PFSK-1 (cell line): ENCODE data around the gene CHERP.

Source experiments
- SIN3A ChIP-seq: IDR thresholded peaks from 2 replicates; pipeline ENCODE4 v1.6.1; 2012; ENCODE audit warnings: mild to moderate bottlenecking, low read length, moderate library complexity, borderline replicate concordance; ENCODE audit not compliant: insufficient read depth
- TF ChIP-seq, protein P1 (sequence below), 2 experiments: IDR thresholded peaks; 2 replicates each; pipeline versions ENCODE4 v1.6.1 to v1.8.0; 2011 to 2012; ENCODE audit warnings: low read depth in 2 of 2, low read length in 2 of 2, control low read depth in 1 of 2, inconsistent platforms in 1 of 2, mild to moderate bottlenecking in 1 of 2, moderate library complexity in 1 of 2; ENCODE audit not compliant: insufficient read depth in 1 of 2

DNA sequence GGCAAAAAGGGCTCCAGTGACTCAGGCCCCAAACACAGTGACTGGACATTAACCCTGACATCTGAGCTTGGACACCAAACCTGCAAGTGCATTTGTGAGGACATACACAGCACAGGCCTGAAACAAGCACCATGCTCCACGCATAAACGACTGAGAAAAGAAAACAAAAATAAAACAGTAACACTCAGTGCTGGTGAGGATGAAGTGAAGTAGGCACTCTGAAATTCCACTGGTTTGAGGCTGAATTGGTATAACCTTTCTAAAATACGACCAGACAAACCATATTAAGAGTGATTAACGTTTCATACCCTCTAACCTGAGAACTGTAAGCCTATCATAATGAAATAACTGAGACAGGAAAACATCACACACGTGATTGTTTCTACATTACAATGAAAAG is 24.5 kb upstream of the CHERP start:
- TF ChIP-seq, protein P1, sequence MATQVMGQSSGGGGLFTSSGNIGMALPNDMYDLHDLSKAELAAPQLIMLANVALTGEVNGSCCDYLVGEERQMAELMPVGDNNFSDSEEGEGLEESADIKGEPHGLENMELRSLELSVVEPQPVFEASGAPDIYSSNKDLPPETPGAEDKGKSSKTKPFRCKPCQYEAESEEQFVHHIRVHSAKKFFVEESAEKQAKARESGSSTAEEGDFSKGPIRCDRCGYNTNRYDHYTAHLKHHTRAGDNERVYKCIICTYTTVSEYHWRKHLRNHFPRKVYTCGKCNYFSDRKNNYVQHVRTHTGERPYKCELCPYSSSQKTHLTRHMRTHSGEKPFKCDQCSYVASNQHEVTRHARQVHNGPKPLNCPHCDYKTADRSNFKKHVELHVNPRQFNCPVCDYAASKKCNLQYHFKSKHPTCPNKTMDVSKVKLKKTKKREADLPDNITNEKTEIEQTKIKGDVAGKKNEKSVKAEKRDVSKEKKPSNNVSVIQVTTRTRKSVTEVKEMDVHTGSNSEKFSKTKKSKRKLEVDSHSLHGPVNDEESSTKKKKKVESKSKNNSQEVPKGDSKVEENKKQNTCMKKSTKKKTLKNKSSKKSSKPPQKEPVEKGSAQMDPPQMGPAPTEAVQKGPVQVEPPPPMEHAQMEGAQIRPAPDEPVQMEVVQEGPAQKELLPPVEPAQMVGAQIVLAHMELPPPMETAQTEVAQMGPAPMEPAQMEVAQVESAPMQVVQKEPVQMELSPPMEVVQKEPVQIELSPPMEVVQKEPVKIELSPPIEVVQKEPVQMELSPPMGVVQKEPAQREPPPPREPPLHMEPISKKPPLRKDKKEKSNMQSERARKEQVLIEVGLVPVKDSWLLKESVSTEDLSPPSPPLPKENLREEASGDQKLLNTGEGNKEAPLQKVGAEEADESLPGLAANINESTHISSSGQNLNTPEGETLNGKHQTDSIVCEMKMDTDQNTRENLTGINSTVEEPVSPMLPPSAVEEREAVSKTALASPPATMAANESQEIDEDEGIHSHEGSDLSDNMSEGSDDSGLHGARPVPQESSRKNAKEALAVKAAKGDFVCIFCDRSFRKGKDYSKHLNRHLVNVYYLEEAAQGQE (IDR thresholded peaks at IDR 0.05; ENCODE audit: insufficient read depth in 1 of 2, low read depth in 2 of 2, low read length in 2 of 2) = no peak
- no peak for TF ChIP-seq SIN3A
